ENCODE results near the gene NOX5. TPM values are rescaled to one million over a fixed set of nuclear protein-coding genes. Genes with fewer than 3 reads are reported as not detected.

The NOX5 gene
- total and polyA plus RNA-seq, 2 of the 4 experiments (the other 2 are of a cell fraction): 0.07 TPM; not detected in 1

DNA sequence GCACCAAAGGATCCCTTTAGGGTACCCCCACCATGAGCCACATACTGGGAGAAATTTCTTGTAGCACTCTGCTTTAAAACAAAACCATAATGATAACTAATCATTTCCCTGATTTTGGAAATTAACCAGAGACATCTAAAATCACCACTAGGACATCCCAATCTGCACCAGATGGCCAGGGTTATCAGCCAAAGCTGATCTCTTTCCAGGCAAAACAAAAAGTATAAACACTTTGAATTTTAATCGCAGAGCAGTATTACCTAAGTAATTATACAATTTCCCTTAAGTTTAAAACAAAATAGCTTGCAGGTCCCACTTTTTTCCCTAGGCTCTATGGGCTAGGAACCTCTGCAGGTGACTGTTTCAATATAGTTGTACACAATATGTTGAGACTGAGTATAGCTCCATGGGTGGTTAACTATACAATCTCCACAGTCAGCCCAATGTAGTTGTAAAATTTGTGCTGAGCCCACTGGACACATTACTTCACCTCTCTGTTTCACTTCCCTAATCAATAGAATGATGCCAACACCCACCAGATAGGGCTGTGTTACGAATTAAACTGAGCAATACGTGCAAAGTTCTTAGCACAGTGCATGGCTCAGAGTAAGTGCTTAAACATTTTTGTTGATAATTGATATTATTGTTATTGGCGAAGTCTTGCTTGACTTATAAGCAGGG, 629 bp upstream of the NOX5 start:
- ChIA-PET CTCF (interaction anchor here (0.6 to 1.5 kb wide), 2 partner anchors 9 to 35 kb away, joined by 3 to 4 read pairs; no protein-coding TSS in a partner anchor), POLR2A (ENCODE audit: unreplicated experiment) (no interaction called here)
- Histone ChIP-seq H3K4ac (ENCODE audit: low read depth, low read length) (no peak overlapping the region), H3K27ac (ENCODE audit: insufficient read depth, low read length) (no peak overlapping the region), H3K9ac (ENCODE audit: low read depth, low read length) (no peak overlapping the region), H3K9me3 (ENCODE audit: control insufficient read depth, insufficient read depth, low read length) (no peaks in the 10 kb centered on the region; the same call in 1 of the 2 replicates), H3K4me3 (ENCODE audit: insufficient read depth, low read depth, low read length) (no peak overlapping the region), H3K27me3 (ENCODE audit: control insufficient read depth, insufficient read depth, low read length) (peaks cover 4% of the 10 kb centered on the region; the same call in 1 of the 2 replicates), H3K36me3 (ENCODE audit: control insufficient read depth, insufficient read depth, low read length) (no peaks in the 10 kb centered on the region), H2BK120ac (ENCODE audit: low read depth, low read length) (no peak overlapping the region), H3K23ac (ENCODE audit: low read depth, low read length) (no peak overlapping the region), H3K4me1 (ENCODE audit: control insufficient read depth, insufficient read depth, low read length) (peaks cover 5% of the 10 kb centered on the region), H4K91ac (ENCODE audit: insufficient read depth, low read depth, low read length) (no peak overlapping the region), H3K4me2 (ENCODE audit: low read depth, low read length) (no peak overlapping the region), H3K9me1 (ENCODE audit: insufficient read depth, low read length) (no peaks in the 10 kb centered on the region; the same call in 1 of the 2 replicates), H2AK9ac (replicated peaks; ENCODE audit: low read depth, low read length, poor library complexity) (no peak overlapping the region), H3K14ac (replicated peaks; ENCODE audit: low read depth, low read length) (no peak overlapping the region), H4K20me1 (ENCODE audit: insufficient read depth, low read length) (no peaks in the 10 kb centered on the region), H2AFZ (replicated peaks; ENCODE audit: low read length, poor library complexity) (no peak overlapping the region), H4K8ac (ENCODE audit: low read depth in 2 of 2, low read length in 2 of 2) (no peak overlapping the region), H3K79me1 (ENCODE audit: low read depth in 1 of 2, low read length in 2 of 2) (no peaks in the 10 kb centered on the region), H2BK20ac (ENCODE audit: low read depth, low read length) (no peak overlapping the region), H3K56ac (ENCODE audit: extremely low read depth, insufficient read depth, low read length) (no peak overlapping the region), H2AK5ac (ENCODE audit: low read depth, low read length) (no peak overlapping the region), H3K18ac (ENCODE audit: low read depth, low read length) (no peak overlapping the region), H2BK5ac (ENCODE audit: low read depth, low read length, poor library complexity, severe bottlenecking) (no peak overlapping the region), H4K5ac (ENCODE audit: low read depth, low read length) (no peak overlapping the region), H2BK15ac (ENCODE audit: low read depth, low read length) (no peak overlapping the region)
- TF ChIP-seq RAD21 (IDR thresholded peaks at IDR 0.05; ENCODE audit: low read length): no peak
- no peak for TF ChIP-seq POLR2A (IDR thresholded peaks at IDR 0.05; ENCODE audit: low read depth, low read length)
- TF ChIP-seq ELK1 (IDR thresholded peaks at IDR 0.05; ENCODE audit: borderline replicate concordance, low read depth, low read length): no peak
- TF ChIP-seq CEBPB (IDR thresholded peaks at IDR 0.05; ENCODE audit: low read depth, low read length): no peak
- no peak for TF ChIP-seq RCOR1 (IDR thresholded peaks at IDR 0.05; ENCODE audit: insufficient replicate concordance, low read length)
- no peak for TF ChIP-seq BHLHE40 (IDR thresholded peaks at IDR 0.05; ENCODE audit: low read depth, low read length)
- no peak for TF ChIP-seq MAZ (IDR thresholded peaks at IDR 0.05; ENCODE audit: borderline replicate concordance, low read depth, low read length)
- no peak for TF ChIP-seq MXI1 (IDR thresholded peaks at IDR 0.05; ENCODE audit: borderline replicate concordance, low read depth, low read length)
- no peak for TF ChIP-seq CHD1 (IDR thresholded peaks at IDR 0.05; ENCODE audit: low read depth, low read length)
- TF ChIP-seq NFE2L2 (IDR thresholded peaks at IDR 0.05; ENCODE audit: low read depth, low read length): no peak
- no peak for TF ChIP-seq CTCF (conservative IDR thresholded peaks at IDR 0.05; ENCODE audit: low read depth, low read length)
- no peak for TF ChIP-seq SMC3 (IDR thresholded peaks at IDR 0.05; ENCODE audit: low read depth, low read length)
- no peak for TF ChIP-seq RFX5 (IDR thresholded peaks at IDR 0.05; ENCODE audit: low read depth, low read length)
- TF ChIP-seq FOS (IDR thresholded peaks at IDR 0.05; ENCODE audit: low read depth, low read length): no peak
- no peak for TF ChIP-seq MAFK (IDR thresholded peaks at IDR 0.05; ENCODE audit: low read depth, low read length)
- TF ChIP-seq, protein P1, sequence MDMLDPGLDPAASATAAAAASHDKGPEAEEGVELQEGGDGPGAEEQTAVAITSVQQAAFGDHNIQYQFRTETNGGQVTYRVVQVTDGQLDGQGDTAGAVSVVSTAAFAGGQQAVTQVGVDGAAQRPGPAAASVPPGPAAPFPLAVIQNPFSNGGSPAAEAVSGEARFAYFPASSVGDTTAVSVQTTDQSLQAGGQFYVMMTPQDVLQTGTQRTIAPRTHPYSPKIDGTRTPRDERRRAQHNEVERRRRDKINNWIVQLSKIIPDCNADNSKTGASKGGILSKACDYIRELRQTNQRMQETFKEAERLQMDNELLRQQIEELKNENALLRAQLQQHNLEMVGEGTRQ (IDR thresholded peaks at IDR 0.05; ENCODE audit: low read depth, low read length): no peak
- WGBS, 2 experiments (ENCODE audit: extremely low coverage in 2 of 2, insufficient read length in 1 of 2): no CpG with 5 or more reads among the region's 4 CpGs
- ATAC-seq (ENCODE audit: low read depth) (no peak), DNase-seq (no peak)
- in situ Hi-C loops (cut with MboI; ENCODE audit: low sequenced_read_pairs) (no loop called here), intact Hi-C loops (cut with micrococcal nuclease) (no loop called here), dilution Hi-C loops (cut with HindIII; ENCODE audit: low sequenced_read_pairs, unreplicated experiment) (no loop called here)
- BruUV-seq (replicated peaks): no TSS peak
